DMS53 treated with DMSO at 0.1 percent for 48 hours (cell line): Measurements from ENCODE around the gene FTSJ3.
"Not testable (repeated sequence)": the region's sequence is repeated elsewhere in the genome, so short reads cannot be mapped to it uniquely, and the experiment has no call there.

Experiments used
- DNase-seq: peaks from one replicate; lab custom pipeline; 2025; ENCODE audit not compliant: unreplicated experiment; lab: John Stamatoyannopoulos, UW

Gene FTSJ3

GRCh38 chr17:63828936-63829335, 1.5 kb upstream of the FTSJ3 start:
- DNase-seq = no peak

- DNase-seq = no peak
Measured at GRCh38 chr17:63827801-63828221, 348 bp upstream of the FTSJ3 start.

DNA sequence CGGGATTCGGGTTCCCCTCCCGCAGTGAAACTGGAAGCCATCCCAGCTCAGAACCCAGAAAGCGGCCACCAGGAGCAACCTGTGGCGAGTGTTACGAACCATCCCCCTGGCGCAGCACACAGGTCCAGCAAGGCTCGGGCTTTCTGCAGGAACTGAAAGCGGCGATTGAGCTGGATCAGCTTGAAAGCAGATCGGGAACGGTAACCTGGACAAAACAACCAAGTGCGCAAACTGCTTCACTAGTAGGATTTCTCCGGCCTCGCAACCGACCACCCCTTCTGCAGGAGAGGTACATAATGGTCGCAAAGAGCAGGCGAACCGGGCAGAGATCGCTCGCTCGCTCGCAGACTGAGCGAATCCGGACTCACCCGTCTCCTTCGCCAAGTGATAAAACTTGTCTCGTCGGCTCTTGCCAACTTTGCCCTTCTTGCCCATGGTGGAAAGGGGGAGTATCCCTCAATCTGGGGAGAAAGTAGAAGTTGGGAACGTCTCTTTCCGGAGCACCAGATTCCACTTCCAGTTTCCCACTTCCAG, 928 bp downstream of the FTSJ3 start:
- DNase-seq = no peak

DNA sequence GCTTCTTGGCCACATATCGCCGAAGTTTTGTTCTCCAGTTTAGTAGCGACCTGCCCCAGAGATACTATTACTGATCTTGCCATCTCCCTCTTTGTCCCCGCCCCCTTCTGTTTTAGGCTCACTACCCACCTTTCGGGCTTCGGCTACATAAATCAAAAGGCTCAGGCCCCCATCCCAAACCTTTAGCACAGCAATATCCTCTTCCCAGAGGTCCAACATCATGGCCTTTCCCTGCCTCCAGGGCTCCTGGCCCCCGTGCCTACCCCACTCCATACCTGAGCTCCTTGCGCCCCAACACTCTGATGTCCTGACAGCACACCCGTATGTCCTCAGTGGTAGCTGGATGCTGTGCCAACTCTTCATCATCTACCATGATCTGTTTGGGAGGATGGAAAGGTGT, 3.1 kb downstream of the FTSJ3 start:
- no peak for DNase-seq

DNA sequence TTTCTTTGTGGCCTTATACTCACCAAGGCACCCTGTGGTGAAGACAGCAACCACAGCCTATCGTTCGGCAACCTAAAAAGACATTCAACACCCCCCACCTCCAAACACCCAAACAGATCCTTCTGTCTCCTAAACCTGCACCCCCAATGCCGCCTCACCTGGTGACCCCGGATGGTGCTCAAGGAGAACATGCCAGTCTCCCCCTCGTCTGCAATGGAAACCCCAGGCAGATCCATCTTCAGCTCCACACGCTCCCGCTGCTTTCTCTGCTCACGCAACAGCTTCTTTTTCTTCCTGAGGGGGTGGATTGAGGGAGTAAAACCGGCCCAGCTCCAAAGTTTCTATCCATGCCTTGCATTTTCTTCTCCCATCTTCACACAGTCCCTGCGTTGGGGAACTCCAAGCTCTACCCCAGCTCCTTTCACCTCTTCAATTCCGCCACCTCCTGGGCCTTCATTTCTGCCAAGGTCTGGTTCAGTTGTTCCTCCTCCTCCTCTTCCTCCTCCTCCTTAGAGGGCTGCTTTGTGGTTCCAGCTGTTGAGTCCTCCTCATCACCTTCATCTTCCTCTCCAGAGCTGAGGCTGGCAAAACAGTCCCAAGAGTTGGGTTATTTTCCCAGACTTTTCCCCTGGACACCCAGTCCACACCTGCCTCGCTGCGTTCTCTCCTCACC, 3.7 kb downstream of the FTSJ3 start:
- no peak for DNase-seq

GRCh38 chr17:63822537-63822936, 4.9 kb downstream of the FTSJ3 start:
- DNase-seq = no peak

DNA sequence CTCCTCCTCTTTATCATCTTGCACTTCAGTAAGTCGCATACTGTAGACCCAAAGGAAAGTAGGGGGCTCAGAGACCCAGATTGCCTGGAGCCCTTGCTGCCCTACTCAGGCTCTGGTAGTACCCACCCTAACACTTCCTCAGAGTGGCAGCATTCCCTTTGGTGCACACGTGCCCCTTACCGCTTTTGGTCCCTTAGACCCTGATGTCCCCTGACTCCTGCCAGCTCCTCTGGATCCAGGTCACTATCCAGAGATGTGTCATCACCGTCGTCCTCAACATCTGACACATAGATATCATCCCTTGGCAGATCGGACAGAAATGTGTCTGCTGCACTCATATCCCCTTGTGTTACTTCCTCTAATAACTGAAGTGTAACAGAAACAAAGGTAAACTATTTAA, 5.7 kb downstream of the FTSJ3 start:
- DNase-seq = no peak

- no peak for DNase-seq
Measured at GRCh38 chr17:63820963-63821561, 6.4 kb downstream of the FTSJ3 start.

DNA sequence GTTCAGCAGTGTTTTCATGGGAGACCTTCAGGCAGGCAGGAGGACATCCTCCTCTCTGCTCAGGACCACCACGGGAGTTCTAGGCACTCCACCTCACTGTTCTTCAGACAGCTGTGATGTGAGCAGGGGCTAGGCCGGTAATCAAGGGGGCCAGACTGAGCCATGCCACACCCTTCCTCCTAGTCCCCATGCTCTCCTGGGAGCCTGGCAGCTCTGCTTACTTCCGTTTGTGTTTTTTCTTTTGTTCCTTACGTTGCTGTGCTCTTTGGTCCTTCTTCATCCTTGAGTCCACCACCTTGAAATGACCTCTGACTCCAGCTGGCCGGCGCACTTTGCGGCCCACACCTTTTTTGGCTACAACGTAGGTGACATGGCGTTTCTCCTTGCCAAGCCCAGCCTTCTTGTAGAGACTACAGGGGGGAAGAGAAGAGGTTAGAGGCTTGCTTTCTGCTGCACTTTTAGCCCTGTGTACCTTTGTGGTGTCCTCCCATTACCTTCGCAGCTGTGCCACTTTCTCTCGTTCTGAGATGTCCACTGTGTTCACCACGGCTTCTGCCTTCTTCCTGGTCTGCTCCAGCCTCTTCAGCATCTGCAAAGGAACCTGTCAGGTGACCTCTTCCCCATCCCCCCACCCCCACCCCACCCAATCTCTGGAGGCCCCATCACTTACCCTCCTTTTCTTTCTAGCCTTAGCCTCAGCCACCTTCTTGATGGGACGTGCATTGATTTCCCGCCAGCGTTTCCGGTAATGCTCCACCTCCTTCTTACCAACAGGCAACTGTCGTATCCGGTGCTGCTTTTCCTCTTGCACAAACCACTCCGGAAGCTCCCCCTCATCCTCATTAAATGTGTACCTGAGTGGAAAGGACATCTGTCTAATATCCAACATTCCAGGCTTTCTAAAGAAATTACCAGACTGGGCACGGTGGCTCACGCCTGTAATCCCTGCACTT, 7.6 kb downstream of the FTSJ3 start:
- DNase-seq = no peak

DNA sequence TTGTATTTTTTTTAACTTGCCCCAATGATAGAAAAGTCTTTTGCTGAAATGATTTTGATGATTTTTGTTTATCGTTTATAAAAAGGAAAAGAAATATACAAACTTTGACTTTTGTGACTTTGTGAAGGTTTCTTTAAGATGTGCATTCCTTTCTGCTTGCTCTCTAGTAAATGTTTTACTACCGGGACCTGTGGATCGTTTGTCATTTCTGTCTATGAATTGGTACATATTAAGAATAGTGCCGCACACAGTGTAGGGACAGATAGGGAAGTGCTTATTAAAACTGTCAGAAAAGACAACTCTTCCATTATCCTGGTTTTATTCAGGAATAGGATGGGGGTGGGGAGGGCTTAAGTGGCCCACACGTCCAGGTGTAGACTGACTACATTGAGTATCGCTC, 8.3 kb downstream of the FTSJ3 start:
- no peak for DNase-seq

GRCh38 chr17:63817736-63818385, 9.6 kb downstream of the FTSJ3 start:
- DNase-seq = no peak

DNA sequence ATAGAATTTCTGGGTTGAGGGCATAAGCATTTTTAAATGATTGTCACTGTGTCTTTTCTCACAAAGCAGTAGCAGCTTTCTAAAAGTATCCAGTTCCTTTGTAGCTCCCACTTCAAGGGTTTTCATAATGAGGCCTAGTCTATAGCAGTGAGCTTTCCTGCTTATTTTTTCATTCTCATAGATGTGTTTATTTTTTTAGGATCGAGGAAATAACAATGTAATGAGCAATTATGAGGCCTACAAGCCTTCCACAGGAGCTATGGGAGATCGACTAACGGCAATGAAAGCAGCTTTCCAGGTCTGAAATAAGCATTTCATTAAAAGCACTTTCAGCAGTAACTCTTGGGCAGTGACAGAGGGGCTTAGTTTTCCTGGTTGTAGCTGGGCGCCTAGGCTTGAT, 10.8 kb downstream of the FTSJ3 start:
- DNase-seq = no peak

DNA sequence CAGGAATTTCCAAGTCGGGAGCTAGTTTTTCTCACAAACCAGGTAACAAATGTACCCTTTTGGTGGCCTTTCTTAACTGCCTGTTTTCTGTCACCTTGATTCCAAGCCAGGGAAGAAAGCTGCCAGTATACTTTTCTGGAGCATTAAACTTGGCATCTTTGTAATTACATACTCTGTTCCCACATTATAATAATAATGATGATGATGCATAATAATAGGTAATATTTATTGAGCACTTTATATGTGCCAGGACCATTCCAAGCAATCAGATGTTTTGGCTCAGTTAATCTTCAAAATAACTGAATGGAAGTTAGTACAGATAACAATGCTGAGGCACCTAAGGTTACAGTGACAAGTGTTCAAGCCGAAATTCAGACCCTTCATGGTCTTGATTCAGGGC, 11.3 kb downstream of the FTSJ3 start:
- no peak for DNase-seq

GRCh38 chr17:63809970-63810369, 17.5 kb downstream of the FTSJ3 start:
- DNase-seq = no peak

DNA sequence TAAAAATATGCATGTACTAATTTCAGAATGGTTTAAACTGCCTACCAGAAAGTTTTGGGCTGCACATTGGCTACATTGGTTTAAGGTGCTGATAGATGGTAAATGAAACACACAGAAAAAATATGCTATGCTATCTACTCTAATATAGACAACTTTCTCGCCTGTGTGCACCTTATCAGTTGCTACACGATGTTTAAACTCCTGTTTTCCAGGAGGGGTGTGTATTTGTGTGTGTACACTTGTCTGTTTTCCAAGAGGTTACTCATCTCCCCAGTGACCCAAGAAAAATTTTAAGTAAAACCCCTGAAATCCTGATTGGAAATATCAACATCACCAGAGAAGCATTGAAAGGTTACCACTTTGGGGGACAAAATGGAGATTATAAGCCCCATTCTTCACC, 21.9 kb downstream of the FTSJ3 start:
- no peak for DNase-seq

DNA sequence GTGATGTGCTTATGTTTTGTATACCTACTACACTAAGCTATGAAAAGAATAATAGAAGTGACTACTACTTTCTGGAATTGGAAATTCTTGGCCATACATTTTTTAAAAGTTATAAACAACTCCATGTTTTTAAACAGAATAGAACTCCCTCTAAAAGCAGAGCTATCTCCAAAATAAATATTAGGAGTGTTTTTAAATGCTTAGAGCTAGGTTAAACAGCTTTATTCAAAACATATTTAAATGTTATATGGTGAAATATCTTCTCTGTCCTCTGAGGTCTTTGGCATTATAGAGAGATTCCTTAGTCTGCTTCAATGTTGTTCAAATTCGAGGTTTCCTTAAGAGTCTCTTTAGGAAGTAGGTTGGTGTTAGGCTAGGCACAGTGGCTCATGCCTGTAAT, 23.1 kb downstream of the FTSJ3 start:
- no peak for DNase-seq

GRCh38 chr17:63800783-63801182, 26.7 kb downstream of the FTSJ3 start:
- DNase-seq = no peak

DNA sequence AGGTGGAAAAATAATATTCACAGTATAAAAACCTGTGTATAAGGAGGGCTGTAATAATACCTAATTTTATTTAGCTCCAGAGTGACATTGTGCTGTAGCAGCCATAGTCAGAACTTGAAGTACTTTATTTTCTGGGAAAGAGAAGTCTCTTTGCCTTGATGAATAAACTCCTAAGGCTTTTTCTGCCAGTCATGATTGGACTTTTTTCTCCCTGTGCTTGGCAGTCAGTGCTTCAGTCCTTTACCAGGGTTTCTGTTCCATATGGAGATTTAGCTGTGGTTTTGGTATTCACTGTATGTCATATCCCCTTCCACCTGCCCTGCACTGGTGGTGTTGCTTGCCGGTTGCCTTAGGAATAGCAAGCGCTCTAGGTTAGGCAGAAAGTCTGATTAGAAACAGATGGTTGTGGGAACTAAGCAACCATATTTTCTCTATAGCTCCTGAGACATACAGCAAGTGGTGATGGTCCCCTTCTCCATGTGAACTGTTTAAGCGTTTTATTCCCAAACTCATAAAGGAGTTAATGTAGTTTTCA, 28.8 kb downstream of the FTSJ3 start:
- DNase-seq = no peak

- not testable (repeated sequence) for DNase-seq
Measured at GRCh38 chr17:63796375-63796774, 31.1 kb downstream of the FTSJ3 start.

GRCh38 chr17:63792055-63792729, 35.3 kb downstream of the FTSJ3 start:
- no peak for DNase-seq
